Tibial nerve (tissue), 3 donors: ENCODE data around the gene SERPINA1.

Source experiments
- POLR2A ChIP-seq, 2 donors: fragments of 450-650 bp; IDR thresholded peaks; one replicate each; pipeline ENCODE4 v1.6.1; 2017; ENCODE audit warnings: antibody characterized with exemption in 2 of 2, mild to moderate bottlenecking in 2 of 2, moderate library complexity in 2 of 2
- TF ChIP-seq, protein P1 (sequence below), 5 experiments: fragments of 200-600 bp in 3 of 5; fragments of 450-650 bp in 2 of 5; sonication (generic) in 3 of 5; IDR thresholded peaks; one replicate each; pipeline ENCODE4 v1.5.1; 2016 to 2019; ENCODE audit warnings: antibody characterized with exemption in 5 of 5, mild to moderate bottlenecking in 3 of 5, moderate library complexity in 2 of 5

- no peak for TF ChIP-seq POLR2A (IDR thresholded peaks at IDR 0.05)
- TF ChIP-seq, protein P1, sequence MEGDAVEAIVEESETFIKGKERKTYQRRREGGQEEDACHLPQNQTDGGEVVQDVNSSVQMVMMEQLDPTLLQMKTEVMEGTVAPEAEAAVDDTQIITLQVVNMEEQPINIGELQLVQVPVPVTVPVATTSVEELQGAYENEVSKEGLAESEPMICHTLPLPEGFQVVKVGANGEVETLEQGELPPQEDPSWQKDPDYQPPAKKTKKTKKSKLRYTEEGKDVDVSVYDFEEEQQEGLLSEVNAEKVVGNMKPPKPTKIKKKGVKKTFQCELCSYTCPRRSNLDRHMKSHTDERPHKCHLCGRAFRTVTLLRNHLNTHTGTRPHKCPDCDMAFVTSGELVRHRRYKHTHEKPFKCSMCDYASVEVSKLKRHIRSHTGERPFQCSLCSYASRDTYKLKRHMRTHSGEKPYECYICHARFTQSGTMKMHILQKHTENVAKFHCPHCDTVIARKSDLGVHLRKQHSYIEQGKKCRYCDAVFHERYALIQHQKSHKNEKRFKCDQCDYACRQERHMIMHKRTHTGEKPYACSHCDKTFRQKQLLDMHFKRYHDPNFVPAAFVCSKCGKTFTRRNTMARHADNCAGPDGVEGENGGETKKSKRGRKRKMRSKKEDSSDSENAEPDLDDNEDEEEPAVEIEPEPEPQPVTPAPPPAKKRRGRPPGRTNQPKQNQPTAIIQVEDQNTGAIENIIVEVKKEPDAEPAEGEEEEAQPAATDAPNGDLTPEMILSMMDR (IDR thresholded peaks at IDR 0.05) = no peak
These were observed 41.6 kb downstream of the SERPINA1 start for GRCh38 chr14:94346841-94347240.
